Stimulated activated CD8-positive, alpha-beta memory T cell treated with anti-CD3 and anti-CD28 coated beads, Interleukin-15, amount 100 ng/mL, for 1 hour (primary cell): ENCODE data around the gene PHF13.

ENCODE experiments used
- DNase-seq: peaks from one replicate; pipeline ENCODE4 v3.0.0-alpha.2; 2020; ENCODE audit warnings: low read depth

Gene PHF13

GRCh38 chr1:6602669-6603237 is 10.8 kb upstream of the PHF13 start, which contains the start of gene KLHL21:
Gene KLHL21, minus strand, starts transcription at chr1:6602869. Its CDS starts 52 bp downstream, at chr1:6602817.
- DNase-seq: peak; percentile 71

- no peak for DNase-seq
These were observed 10.2 kb upstream of the PHF13 start for GRCh38 chr1:6603238-6603914.

- no peak for DNase-seq
These were observed 9.5 kb upstream of the PHF13 start for GRCh38 chr1:6603915-6604558.

GRCh38 chr1:6612641-6613360 is 730 bp upstream of the PHF13 start:
- DNase-seq: no peak

GRCh38 chr1:6614019-6614928 is 743 bp downstream of the PHF13 start:
- no peak for DNase-seq

GRCh38 chr1:6614929-6615785 is 1.6 kb downstream of the PHF13 start:
- DNase-seq: no peak

GRCh38 chr1:6619045-6619444 is 5.5 kb downstream of the PHF13 start:
- no peak for DNase-seq

- DNase-seq: no peak
These were observed 8.2 kb downstream of the PHF13 start for GRCh38 chr1:6621429-6622391.

- no peak for DNase-seq
These were observed 9.0 kb downstream of the PHF13 start for GRCh38 chr1:6622396-6623152.

- DNase-seq: no peak
These were observed 9.9 kb downstream of the PHF13 start for GRCh38 chr1:6623269-6623965.

GRCh38 chr1:6624710-6625583 is 11.4 kb downstream of the PHF13 start, which contains the start of gene THAP3:
Gene THAP3, plus strand, starts transcription at chr1:6624868. Its CDS starts 351 bp downstream, at chr1:6625219.
- DNase-seq: peak; percentile 80

- no peak for DNase-seq
These were observed 12.1 kb downstream of the PHF13 start for GRCh38 chr1:6625584-6626149.

- DNase-seq: no peak
These were observed 13.5 kb downstream of the PHF13 start for GRCh38 chr1:6627031-6627430.

- no peak for DNase-seq
These were observed 14.5 kb downstream of the PHF13 start for GRCh38 chr1:6627841-6628545.

- no peak for DNase-seq
These were observed 15.5 kb downstream of the PHF13 start for GRCh38 chr1:6628971-6629479.

- DNase-seq: no peak
These were observed 16.5 kb downstream of the PHF13 start for GRCh38 chr1:6630027-6630426.
